Skeletal muscle tissue (tissue), 4 donors: Measurements from ENCODE around the gene LMF1. TPM values are rescaled to one million over a fixed set of nuclear protein-coding genes. Genes with fewer than 3 reads are reported as not detected.

Experiments used
- H3K27ac ChIP-seq: one replicate; pipeline ENCODE4 v1.7.0; 2013; ENCODE audit warnings: mild to moderate bottlenecking, low read depth, low read length, inconsistent platforms
- H3K27me3 ChIP-seq, 3 donors: one replicate each; pipeline ENCODE4 v1.7.0; 2013; ENCODE audit warnings: low read length in 3 of 3; ENCODE audit not compliant: control insufficient read depth in 3 of 3, insufficient read depth in 3 of 3
- H3K36me3 ChIP-seq, 3 donors: one replicate each; pipeline ENCODE4 v1.7.0; 2013; ENCODE audit warnings: low read length in 3 of 3; ENCODE audit not compliant: control insufficient read depth in 3 of 3, insufficient read depth in 3 of 3
- H3K4me1 ChIP-seq, 3 donors: one replicate each; pipeline ENCODE4 v1.7.0; 2013; ENCODE audit warnings: low read length in 3 of 3, mild to moderate bottlenecking in 3 of 3; ENCODE audit not compliant: control insufficient read depth in 3 of 3, insufficient read depth in 3 of 3
- H3K4me3 ChIP-seq, 3 donors: one replicate each; pipeline ENCODE4 v1.7.0; 2013; ENCODE audit warnings: low read length in 3 of 3
- H3K9ac ChIP-seq, 3 donors: one replicate each; pipeline ENCODE4 v1.7.0; 2013; ENCODE audit warnings: low read length in 3 of 3, mild to moderate bottlenecking in 3 of 3, moderate library complexity in 2 of 3, low read depth in 1 of 3
- H3K9me3 ChIP-seq, 3 donors: one replicate each; pipeline ENCODE4 v1.7.0; 2013; ENCODE audit warnings: low read length in 3 of 3; ENCODE audit not compliant: control insufficient read depth in 3 of 3
- total RNA-seq: library from RNA; depleted of rRNA; stranded (reverse); fragments of >200 nt; gene quantifications from one replicate; pipeline ENCODE4 v1.2.3, GENCODE V29; 2014
- donor health status: Osteomylitis.

Gene LMF1
- total RNA-seq, 1 donor from 2014 or later = 6.8 TPM

DNA sequence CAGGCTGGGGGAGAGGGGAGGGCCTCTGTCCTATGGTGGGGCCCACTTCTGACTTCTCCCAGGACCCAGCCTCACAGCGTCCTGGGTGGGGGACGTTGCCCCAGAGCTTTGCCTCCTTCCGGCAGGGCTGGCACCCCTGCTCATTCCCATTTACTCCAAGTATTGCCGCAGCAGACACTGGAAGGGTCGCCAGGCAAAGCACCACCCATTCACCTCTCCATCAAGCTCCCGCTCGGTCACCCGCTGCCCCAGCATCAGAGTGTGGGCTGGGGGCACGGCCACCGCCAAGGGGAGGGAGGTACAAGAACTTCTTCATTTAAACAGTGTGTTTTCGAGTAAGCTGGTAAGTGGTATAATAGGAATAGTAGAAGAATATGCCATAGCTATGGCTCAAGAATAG, 117.5 kb downstream of the LMF1 start:
- H3K4me3 ChIP-seq = no peak overlapping the region
- H3K4me1 ChIP-seq = no peaks in the 10 kb centered on the region
- H3K27me3 ChIP-seq = peaks cover 0 to 18% (median 15%) of the 10 kb centered on the region in 3 donors
- H3K9ac ChIP-seq = no peak overlapping the region
- no peaks in the 10 kb centered on the region for H3K9me3 ChIP-seq
- H3K27ac ChIP-seq = no peak overlapping the region
- no peaks in the 10 kb centered on the region for H3K36me3 ChIP-seq

DNA sequence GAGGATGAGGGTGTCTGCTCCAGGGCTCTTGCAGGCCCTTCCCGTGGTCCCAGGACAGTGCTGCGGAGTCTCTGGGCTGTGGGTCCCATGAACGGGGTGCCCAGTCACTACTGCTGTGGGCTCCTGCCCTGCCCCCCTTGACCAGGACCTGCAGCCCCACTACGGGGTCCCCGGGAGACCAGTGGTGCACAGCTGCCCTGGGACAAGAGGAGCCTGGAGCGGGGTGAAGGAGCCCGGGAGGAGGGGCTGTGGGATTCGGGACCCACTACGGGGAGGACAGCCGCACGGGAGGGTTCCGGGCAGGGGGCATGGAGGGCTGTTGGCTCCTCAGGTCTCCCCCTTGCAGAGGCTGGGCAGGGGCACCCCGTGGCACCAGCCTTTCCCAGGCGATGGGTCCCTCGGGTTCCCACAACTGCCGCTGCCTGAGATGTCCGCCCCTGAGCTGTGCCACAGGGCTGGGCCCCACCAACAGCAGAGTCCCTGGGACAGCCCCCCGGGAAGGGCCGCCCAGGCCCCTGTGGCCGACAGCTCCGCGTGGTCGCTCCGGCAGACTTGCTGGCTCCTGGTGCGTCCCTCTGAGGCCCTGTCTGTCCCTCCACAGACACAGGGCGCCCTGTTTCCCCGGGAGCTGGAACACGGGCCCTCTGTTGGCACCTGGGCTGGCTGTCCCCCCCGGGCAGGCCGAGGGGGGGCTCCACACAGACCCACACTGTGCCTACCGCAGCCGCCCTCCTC, 118.2 kb downstream of the LMF1 start:
- Histone ChIP-seq H3K4me1 (no peaks in the 10 kb centered on the region), H3K9me3 (no peaks in the 10 kb centered on the region), H3K27ac (no peak overlapping the region), H3K9ac (no peak overlapping the region), H3K27me3 (peaks cover 0 to 19% (median 19%) of the 10 kb centered on the region in 3 donors), H3K36me3 (no peaks in the 10 kb centered on the region), H3K4me3 (no peak overlapping the region)

DNA sequence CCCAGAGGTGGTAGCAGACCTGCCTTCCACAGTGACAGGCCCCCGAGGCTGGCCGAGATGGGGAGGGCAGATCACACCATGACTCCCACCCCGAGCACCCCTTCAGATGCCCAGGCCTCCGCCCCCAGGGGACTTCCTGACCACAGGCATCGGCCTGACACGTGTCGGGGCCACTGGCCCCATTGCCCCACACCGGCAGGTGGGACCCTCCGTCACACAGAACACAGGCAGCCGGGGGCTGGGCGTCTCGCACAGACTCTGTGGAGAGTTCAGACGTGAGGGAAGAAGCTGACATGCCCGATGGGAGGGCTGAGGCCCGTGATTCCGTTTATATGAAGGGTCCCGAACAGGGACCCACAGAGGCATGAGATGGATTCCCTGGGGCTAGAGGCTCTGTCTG, 118.9 kb downstream of the LMF1 start:
- no peak overlapping the region for H3K4me3 ChIP-seq
- H3K36me3 ChIP-seq = no peaks in the 10 kb centered on the region
- no peaks in the 10 kb centered on the region for H3K9me3 ChIP-seq
- H3K27me3 ChIP-seq = peaks cover 0 to 24% (median 22%) of the 10 kb centered on the region in 3 donors
- no peak overlapping the region for H3K9ac ChIP-seq
- H3K27ac ChIP-seq = no peak overlapping the region
- no peaks in the 10 kb centered on the region for H3K4me1 ChIP-seq

DNA sequence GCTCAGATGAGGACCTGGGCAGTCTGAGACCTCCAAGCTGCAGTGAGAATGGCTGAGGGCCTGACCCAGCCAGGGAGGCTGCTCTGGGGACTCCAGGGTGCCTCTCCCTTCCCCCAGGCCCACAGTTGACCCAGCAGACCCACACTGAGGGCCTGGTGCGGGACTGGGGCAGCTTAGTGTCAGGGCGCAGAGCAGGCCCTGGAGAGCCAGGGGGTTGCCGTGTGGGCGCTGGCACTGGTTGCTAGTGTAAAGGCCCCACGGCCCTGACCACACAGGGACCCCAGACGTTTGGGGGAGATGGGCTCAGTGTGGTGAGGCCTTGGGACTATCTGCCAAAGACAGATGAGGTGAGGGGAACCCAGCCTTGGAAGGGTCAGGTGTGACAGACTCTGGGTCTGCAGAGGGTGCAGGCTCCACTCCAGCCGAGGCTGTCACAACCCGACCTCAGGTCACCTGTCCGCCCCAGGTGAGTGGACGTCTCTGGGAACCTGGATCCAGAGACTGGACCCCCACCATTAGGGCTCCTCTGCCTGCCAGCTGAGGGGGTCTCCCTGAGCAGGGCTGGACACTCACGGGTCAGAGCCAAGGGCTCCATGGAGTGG, 119.5 kb downstream of the LMF1 start:
- Histone ChIP-seq H3K9me3 (no peaks in the 10 kb centered on the region), H3K27ac (no peak overlapping the region), H3K36me3 (no peaks in the 10 kb centered on the region), H3K4me1 (no peaks in the 10 kb centered on the region), H3K9ac (no peak overlapping the region), H3K27me3 (peaks cover 0 to 24% (median 22%) of the 10 kb centered on the region in 3 donors), H3K4me3 (no peak overlapping the region)

DNA sequence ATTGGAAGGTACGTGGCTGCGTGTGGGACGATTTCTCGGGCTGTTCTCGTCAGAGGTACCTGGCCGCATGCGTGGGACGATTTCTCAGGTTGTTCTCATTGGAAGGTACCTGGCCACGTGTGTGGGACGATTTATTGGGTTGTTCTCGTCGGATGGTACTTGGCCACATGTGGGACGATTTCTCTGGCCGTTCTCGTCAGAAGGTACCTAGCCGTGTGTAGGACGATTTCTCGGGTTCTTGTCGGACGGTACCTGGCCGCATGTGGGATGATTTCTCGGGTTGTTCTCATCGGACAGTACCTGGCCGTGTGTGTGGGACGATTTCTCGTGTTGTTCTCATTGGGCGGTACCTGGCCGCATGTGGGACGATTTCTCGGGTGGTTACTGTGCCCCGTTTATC, 120.1 kb downstream of the LMF1 start:
- peaks cover 0 to 24% (median 22%) of the 10 kb centered on the region in 3 donors for H3K27me3 ChIP-seq
- H3K36me3 ChIP-seq = no peaks in the 10 kb centered on the region
- no peak overlapping the region for H3K9ac ChIP-seq
- no peaks in the 10 kb centered on the region for H3K9me3 ChIP-seq
- H3K4me1 ChIP-seq = no peaks in the 10 kb centered on the region
- H3K27ac ChIP-seq = no peak overlapping the region
- H3K4me3 ChIP-seq = no peak overlapping the region

DNA sequence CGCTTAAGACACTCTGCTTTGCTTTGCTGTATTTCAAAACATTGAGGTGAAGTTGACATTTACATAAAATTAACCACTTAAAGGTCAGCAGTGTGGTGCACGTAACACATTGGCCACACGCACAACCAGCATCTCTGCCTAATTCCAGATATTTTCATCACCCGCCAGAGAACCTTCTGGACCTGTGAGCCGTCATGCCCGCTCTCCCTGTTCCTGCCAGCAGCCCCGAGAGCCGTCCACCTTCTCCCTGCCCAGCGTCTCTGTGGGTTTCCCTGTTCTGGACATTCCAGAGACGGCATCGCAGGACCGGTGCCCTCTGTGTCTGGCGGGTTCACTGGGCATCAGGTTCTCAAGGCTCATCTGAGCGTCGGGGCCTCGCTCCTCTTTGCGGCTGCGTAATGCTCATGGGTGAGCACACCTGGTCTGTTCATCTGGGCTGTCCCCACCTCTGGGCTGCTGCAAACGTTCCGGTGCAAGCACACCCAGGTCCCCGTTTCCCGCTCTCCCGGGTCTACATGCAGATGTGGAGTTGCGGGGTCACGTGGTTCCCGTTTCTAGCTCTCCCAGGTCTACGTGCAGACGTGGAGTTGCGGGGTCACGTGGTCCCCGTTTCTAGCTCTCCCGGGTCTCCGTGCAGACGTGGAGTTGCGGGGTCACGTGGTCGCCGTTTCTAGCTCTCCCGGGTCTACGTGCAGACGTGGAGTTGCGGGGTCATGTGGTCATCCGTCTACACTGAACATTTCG, 122.1 kb downstream of the LMF1 start:
- H3K36me3 ChIP-seq = no peaks in the 10 kb centered on the region
- no peaks in the 10 kb centered on the region for H3K4me1 ChIP-seq
- peaks cover 2 to 29% (median 27%) of the 10 kb centered on the region in 3 donors for H3K27me3 ChIP-seq
- no peaks in the 10 kb centered on the region for H3K9me3 ChIP-seq
- H3K9ac ChIP-seq = no peak overlapping the region
- no peak overlapping the region for H3K4me3 ChIP-seq
- no peak overlapping the region for H3K27ac ChIP-seq

DNA sequence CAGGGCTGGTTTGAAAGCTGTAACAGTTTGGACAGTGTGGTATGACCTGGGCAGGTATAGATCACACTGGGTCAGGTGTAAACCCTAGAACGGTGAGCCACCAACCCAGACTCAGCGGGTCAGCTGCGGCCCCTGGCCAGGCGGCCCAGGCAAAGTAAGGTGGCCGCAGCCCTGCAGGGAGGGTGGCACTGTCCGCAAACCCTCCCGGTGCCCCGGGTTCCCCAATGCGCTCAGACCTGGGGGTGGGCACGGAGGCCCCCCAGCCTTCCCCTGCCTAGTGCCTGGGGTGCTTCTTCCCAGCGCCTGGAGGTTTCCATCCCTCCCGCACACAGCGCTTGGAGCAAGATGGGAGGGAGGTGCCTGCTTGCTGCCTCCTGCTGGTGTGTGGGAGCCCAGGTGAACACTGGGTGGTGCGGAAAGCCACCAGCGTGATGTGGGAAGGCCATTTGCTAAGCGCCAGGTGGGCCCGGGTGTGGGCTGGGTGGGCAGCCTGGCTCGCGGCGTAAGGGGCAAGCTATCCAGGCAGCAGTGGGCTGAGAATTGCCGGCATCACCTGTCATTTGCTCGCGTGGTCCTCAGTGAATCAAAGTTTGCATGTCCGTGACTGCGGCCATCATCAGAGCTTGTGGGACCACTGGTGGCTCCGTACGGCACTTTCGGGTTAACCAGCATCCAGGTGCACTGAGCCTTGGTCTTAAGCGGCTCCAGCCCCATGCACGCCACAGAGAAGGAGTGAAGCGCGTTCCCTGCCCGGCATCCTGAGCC, 122.9 kb downstream of the LMF1 start:
- H3K4me3 ChIP-seq = no peak overlapping the region
- peaks cover 2 to 32% (median 31%) of the 10 kb centered on the region in 3 donors for H3K27me3 ChIP-seq
- H3K9ac ChIP-seq = no peak overlapping the region
- H3K9me3 ChIP-seq = no peaks in the 10 kb centered on the region
- no peaks in the 10 kb centered on the region for H3K36me3 ChIP-seq
- no peak overlapping the region for H3K27ac ChIP-seq
- no peaks in the 10 kb centered on the region for H3K4me1 ChIP-seq

DNA sequence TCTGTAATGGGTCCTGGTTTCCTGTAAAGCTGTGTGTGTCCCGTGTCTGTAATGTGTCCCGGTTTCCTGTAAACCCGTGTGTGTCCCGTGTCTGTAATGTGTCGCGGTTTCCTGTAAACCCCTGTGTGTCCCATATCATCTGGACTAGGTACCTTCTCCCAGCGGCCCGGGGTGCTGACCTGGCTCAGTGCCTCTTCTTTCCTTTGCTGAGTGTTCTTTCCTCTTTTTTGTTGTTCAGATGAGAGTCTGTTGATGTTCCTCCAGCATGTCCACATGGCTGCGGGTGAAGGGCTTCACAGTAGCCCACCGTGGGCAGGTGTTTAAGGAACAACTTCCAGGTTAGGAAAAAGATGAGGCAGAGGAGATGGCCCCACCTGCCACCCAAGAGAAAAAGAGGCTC, 123.6 kb downstream of the LMF1 start:
- Histone ChIP-seq H3K4me3 (no peak overlapping the region), H3K27me3 (peaks cover 9 to 40% (median 38%) of the 10 kb centered on the region in 3 donors), H3K4me1 (no peaks in the 10 kb centered on the region), H3K9ac (no peak overlapping the region), H3K27ac (no peak overlapping the region), H3K36me3 (no peaks in the 10 kb centered on the region), H3K9me3 (no peaks in the 10 kb centered on the region)

DNA sequence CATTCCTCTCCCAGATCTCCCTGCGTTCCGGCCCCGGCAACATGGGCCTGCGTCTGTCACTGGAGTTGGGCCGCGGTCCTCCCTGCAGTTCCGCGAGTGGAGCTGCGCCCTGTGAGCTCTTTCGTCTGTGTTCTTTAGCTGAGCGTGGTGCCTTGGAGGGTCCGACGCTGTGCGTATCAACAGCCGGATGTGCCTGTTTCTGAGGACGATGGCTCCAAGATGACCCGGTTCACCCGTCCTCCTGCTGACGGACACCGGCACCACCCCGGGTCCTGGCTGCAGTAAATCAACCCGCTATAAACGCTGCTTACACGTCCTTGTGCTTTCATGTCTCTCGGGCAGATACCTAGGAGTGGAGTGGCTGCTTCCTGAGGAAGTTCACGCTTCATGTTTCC, 125.4 kb downstream of the LMF1 start:
- Histone ChIP-seq H3K9ac (no peak overlapping the region), H3K9me3 (no peaks in the 10 kb centered on the region), H3K4me3 (no peak overlapping the region), H3K27ac (no peak overlapping the region), H3K27me3 (peaks cover 10 to 41% (median 40%) of the 10 kb centered on the region in 3 donors), H3K36me3 (no peaks in the 10 kb centered on the region), H3K4me1 (no peaks in the 10 kb centered on the region)
